ENCODE data around the gene METTL16.

GRCh38 chr17:2400474-2400866, 111.2 kb downstream of the METTL16 start:
- TF ChIP-seq, protein P1, sequence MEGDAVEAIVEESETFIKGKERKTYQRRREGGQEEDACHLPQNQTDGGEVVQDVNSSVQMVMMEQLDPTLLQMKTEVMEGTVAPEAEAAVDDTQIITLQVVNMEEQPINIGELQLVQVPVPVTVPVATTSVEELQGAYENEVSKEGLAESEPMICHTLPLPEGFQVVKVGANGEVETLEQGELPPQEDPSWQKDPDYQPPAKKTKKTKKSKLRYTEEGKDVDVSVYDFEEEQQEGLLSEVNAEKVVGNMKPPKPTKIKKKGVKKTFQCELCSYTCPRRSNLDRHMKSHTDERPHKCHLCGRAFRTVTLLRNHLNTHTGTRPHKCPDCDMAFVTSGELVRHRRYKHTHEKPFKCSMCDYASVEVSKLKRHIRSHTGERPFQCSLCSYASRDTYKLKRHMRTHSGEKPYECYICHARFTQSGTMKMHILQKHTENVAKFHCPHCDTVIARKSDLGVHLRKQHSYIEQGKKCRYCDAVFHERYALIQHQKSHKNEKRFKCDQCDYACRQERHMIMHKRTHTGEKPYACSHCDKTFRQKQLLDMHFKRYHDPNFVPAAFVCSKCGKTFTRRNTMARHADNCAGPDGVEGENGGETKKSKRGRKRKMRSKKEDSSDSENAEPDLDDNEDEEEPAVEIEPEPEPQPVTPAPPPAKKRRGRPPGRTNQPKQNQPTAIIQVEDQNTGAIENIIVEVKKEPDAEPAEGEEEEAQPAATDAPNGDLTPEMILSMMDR (IDR thresholded peaks at IDR 0.05; ENCODE audit: low read depth, low read length) = no peak
- TF ChIP-seq, protein P2, sequence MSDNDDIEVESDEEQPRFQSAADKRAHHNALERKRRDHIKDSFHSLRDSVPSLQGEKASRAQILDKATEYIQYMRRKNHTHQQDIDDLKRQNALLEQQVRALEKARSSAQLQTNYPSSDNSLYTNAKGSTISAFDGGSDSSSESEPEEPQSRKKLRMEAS (IDR thresholded peaks at IDR 0.05; ENCODE audit: low read depth, low read length) = peak; percentile 85
- TF ChIP-seq POLR2A (IDR thresholded peaks at IDR 0.05; ENCODE audit: extremely low read depth, insufficient read length) (no peak), MYC (IDR thresholded peaks at IDR 0.05; ENCODE audit: low read depth, low read length) (peak; percentile 70)

Measured in NB4 (cell line).